Measurements from ENCODE around the gene CFAP251. TPM values are rescaled to one million over a fixed set of nuclear protein-coding genes. Genes with fewer than 3 reads are reported as not detected.

The CFAP251 gene
- total RNA-seq, 1 experiment from 2014 or later: 0.81 TPM

DNA sequence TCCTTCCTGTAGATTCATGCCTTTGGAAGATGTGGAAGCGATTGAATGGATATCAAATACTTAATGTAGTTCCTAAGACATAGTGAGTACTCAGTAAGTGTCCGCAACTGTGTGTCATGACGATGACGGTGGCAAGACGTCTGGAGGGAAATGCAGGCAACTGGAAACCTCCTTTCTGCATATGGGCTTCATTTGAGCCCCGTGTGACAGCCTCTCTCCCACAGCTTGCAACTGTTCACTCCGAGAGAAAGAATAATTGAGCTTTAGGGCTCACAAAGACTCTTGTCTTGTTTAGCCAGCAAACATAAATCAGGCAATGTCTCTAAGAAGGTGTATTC lies 6.9 kb downstream of the CFAP251 start:
- no peak overlapping the region for H2BK15ac ChIP-seq (ENCODE audit: low read depth, low read length)
- H3K14ac ChIP-seq (ENCODE audit: insufficient read depth, low read length): no peak overlapping the region
- no peak overlapping the region for H2BK5ac ChIP-seq (ENCODE audit: insufficient read length, low read length)
- peaks cover 5% of the 10 kb centered on the region; the same call in 1 of the 2 replicates for H3K27me3 Mint-ChIP-seq (ENCODE audit: low read depth)
- peak overlapping the region; percentile 5 for H3K4me2 ChIP-seq (ENCODE audit: insufficient read depth, insufficient read length, low read length)
- no peak overlapping the region for H2BK20ac ChIP-seq (ENCODE audit: low read depth, low read length, poor library complexity, severe bottlenecking)
- H3K18ac ChIP-seq (ENCODE audit: insufficient read length, low read depth, low read length): no peak overlapping the region
- H2BK12ac ChIP-seq (ENCODE audit: insufficient read length, low read depth, low read length): no peak overlapping the region
- H3K79me1 ChIP-seq (ENCODE audit: insufficient read depth, low read depth, low read length, poor library complexity, severe bottlenecking): no peaks in the 10 kb centered on the region
- H4K91ac ChIP-seq (ENCODE audit: insufficient read length, low read depth, low read length): no peak overlapping the region
- no peak overlapping the region for H4K5ac ChIP-seq (ENCODE audit: insufficient read length, low read depth, low read length)
- no peak for DNase-seq
- H2AK5ac ChIP-seq (ENCODE audit: insufficient read length, low read length): no peak overlapping the region
- no peaks in the 10 kb centered on the region for H3K9me3 Mint-ChIP-seq
- H2BK120ac ChIP-seq (ENCODE audit: low read depth, low read length, poor library complexity, severe bottlenecking): no peak overlapping the region
- H3K27ac ChIP-seq (ENCODE audit: insufficient read length, low read depth, low read length): no peak overlapping the region
- H3K9ac ChIP-seq (ENCODE audit: extremely low read depth, insufficient read length, low read length): no peak overlapping the region
- peaks cover 26 to 33% of the 10 kb centered on the region in 2 experiments for H3K4me1 Mint-ChIP-seq
- no peak overlapping the region for H3K4ac ChIP-seq (ENCODE audit: low read depth, low read length)
- H2AFZ ChIP-seq (ENCODE audit: low read length): no peak overlapping the region
- no peak overlapping the region for H3K4me3 Mint-ChIP-seq
- no peaks in the 10 kb centered on the region for H3K27me3 ChIP-seq (ENCODE audit: insufficient read depth, low read length)
- no peaks in the 10 kb centered on the region for H3K9me3 ChIP-seq (ENCODE audit: control insufficient read depth, low read depth, low read length)
- H3K56ac ChIP-seq (ENCODE audit: insufficient read length, low read depth, low read length): no peak overlapping the region
- H3K36me3 Mint-ChIP-seq (ENCODE audit: insufficient read depth in 1 of 3, low read depth in 3 of 3): peaks cover 0 to 6% (median 0%) of the 10 kb centered on the region in 3 experiments; a peak in 1 of 7 replicates
- no peak overlapping the region for H3T11ph ChIP-seq (ENCODE audit: low read length)
- no peaks in the 10 kb centered on the region for H3K79me2 ChIP-seq (ENCODE audit: insufficient read depth, low read length)
- H3K27ac Mint-ChIP-seq: peak overlapping the region in 1 of 3 experiments; percentile 87; a peak in 2 of 7 replicates
- no peak overlapping the region for H4K8ac ChIP-seq (replicated peaks; ENCODE audit: insufficient read length, low read depth, low read length)
- H4K20me1 ChIP-seq (ENCODE audit: control insufficient read depth, insufficient read depth, insufficient read length): no peaks in the 10 kb centered on the region
- peaks cover 8% of the 10 kb centered on the region for H3K4me1 ChIP-seq (ENCODE audit: insufficient read depth, low read length)
- WGBS (ENCODE audit: extremely low coverage, insufficient read length, low lambda C conversion rate): no CpG with 5 or more reads among the region's 7 CpGs
- H3K23me2 ChIP-seq (ENCODE audit: insufficient read length, low read depth, low read length, poor library complexity, severe bottlenecking): no peaks in the 10 kb centered on the region
- TF ChIP-seq, protein P1, sequence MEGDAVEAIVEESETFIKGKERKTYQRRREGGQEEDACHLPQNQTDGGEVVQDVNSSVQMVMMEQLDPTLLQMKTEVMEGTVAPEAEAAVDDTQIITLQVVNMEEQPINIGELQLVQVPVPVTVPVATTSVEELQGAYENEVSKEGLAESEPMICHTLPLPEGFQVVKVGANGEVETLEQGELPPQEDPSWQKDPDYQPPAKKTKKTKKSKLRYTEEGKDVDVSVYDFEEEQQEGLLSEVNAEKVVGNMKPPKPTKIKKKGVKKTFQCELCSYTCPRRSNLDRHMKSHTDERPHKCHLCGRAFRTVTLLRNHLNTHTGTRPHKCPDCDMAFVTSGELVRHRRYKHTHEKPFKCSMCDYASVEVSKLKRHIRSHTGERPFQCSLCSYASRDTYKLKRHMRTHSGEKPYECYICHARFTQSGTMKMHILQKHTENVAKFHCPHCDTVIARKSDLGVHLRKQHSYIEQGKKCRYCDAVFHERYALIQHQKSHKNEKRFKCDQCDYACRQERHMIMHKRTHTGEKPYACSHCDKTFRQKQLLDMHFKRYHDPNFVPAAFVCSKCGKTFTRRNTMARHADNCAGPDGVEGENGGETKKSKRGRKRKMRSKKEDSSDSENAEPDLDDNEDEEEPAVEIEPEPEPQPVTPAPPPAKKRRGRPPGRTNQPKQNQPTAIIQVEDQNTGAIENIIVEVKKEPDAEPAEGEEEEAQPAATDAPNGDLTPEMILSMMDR (conservative IDR thresholded peaks at IDR 0.05): no peak
- no peak overlapping the region for H3K23ac ChIP-seq (ENCODE audit: insufficient read length, low read depth, low read length)

Data from H9 (cell line).